NB4 (cell line): Measurements from ENCODE around the gene GSTP1.

Source experiments
- DNase-seq: peaks from one replicate; pipeline ENCODE4 v3.0.0; 2010; ENCODE audit warnings: low read depth
- H3K4me3 ChIP-seq: one replicate; pipeline ENCODE4 v1.5.1; 2011; ENCODE audit warnings: mild to moderate bottlenecking, low read depth, low read length, moderate library complexity
- MYC ChIP-seq: IDR thresholded peaks from 2 replicates; pipeline ENCODE4 v1.6.1; 2011; ENCODE audit warnings: low read depth, low read length
- POLR2A ChIP-seq: IDR thresholded peaks from 2 replicates; pipeline ENCODE4 v1.6.1; 2011; ENCODE audit warnings: mild to moderate bottlenecking; ENCODE audit not compliant: insufficient read length; ENCODE audit errors: extremely low read depth
- TF ChIP-seq, protein P1 (sequence below): IDR thresholded peaks from 2 replicates; pipeline ENCODE4 v1.6.1; 2011; ENCODE audit warnings: low read depth, low read length
- TF ChIP-seq, protein P2 (sequence below): IDR thresholded peaks from one replicate; pipeline ENCODE4 v1.5.1; 2012; ENCODE audit warnings: low read depth, low read length

Gene GSTP1

DNA sequence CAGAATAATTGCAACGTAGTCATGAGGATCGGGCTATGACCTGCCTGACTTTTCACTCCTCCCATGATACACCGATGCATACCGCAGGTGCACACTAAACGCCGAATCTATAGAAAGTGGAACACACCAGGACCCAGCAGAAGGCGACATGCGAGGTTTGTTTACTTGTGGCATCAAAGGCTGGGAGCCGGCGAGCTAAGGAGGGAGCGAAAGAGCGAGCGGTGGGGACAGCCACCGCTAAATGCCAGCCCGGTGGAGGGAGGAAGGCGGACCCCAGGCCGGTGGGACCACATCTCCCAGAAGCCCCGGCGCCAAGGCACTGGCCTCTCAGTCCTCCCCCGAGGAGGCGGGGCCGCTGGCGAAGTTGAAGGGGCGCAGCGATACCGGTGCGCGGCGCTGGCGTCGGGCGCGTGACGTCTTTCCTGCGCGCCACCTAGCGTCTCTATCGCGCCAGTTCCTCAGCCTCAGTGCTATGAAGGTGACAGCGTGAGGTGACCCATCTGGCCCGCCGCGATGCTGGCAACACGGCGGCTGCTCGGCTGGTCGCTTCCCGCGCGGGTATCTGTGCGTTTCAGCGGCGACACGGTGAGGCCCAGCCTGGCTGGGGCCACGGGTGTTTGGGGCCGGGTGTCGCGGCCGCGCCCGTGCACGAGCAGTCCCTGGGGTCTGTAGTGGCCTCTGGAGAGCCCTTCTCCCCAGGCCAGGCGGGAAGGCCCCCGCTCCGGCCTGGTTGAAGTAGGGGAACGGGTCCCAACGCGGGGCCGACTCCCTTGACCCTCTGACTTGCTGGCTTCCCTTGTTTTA lies 23.1 kb downstream of the GSTP1 start, which contains the start of gene NDUFV1:
TSS of gene NDUFV1 (plus strand) at position 445 of the 804 bp plus-strand sequence. CDS start at position 514, 69 bp downstream.
- TF ChIP-seq MYC (peak; percentile 71), POLR2A (peak; percentile 86)
- TF ChIP-seq, protein P1, sequence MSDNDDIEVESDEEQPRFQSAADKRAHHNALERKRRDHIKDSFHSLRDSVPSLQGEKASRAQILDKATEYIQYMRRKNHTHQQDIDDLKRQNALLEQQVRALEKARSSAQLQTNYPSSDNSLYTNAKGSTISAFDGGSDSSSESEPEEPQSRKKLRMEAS: peak; percentile 80
- TF ChIP-seq, protein P2, sequence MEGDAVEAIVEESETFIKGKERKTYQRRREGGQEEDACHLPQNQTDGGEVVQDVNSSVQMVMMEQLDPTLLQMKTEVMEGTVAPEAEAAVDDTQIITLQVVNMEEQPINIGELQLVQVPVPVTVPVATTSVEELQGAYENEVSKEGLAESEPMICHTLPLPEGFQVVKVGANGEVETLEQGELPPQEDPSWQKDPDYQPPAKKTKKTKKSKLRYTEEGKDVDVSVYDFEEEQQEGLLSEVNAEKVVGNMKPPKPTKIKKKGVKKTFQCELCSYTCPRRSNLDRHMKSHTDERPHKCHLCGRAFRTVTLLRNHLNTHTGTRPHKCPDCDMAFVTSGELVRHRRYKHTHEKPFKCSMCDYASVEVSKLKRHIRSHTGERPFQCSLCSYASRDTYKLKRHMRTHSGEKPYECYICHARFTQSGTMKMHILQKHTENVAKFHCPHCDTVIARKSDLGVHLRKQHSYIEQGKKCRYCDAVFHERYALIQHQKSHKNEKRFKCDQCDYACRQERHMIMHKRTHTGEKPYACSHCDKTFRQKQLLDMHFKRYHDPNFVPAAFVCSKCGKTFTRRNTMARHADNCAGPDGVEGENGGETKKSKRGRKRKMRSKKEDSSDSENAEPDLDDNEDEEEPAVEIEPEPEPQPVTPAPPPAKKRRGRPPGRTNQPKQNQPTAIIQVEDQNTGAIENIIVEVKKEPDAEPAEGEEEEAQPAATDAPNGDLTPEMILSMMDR: peak; percentile 31
- peak within 1 kb of the TSS; percentile 92 for H3K4me3 ChIP-seq
- peak; percentile 97 for DNase-seq

DNA sequence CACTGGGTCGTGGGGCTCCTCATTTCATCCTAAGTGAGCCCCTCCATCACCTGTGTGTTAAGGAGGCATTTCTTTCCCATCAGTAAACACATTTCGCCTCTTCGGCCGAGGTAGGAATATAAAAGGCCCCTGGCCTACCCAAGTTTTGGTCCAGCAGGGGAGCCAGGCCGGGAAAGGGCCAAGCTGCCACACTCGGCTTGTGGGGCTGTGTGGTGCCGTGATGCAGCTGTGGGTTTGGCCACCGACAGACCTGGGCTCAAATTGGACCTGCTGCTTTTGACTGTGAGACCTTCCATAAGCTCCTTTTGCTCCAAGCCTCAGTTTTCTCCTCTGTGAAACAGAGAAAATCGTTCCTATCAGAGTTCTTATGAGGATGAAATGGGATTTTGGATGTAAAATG lies 23.9 kb downstream of the GSTP1 start:
- no peak for DNase-seq
- TF ChIP-seq MYC: no peak
- TF ChIP-seq, protein P1: no peak
- TF ChIP-seq, protein P2: no peak
- no peak for TF ChIP-seq POLR2A
- H3K4me3 ChIP-seq: peak overlapping the region; percentile 92

DNA sequence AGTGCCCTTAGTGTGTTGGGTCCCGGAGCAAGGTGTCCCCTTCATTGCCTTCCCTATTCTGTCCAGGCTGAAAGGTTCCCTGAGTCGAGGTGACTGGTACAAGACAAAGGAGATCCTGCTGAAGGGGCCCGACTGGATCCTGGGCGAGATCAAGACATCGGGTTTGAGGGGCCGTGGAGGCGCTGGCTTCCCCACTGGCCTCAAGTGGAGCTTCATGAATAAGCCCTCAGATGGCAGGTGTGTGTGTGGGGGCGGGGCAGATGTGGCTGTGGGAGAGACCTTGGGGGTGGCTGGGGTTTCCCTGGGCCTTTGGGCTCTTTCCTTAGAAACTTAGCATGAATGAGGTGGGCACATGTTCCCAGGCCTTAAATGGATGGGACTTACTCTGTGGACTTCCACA lies 24.9 kb downstream of the GSTP1 start:
- DNase-seq: no peak
- TF ChIP-seq, protein P1: no peak
- TF ChIP-seq POLR2A (no peak), MYC (no peak)
- TF ChIP-seq, protein P2: no peak
- H3K4me3 ChIP-seq: no peak overlapping the region

DNA sequence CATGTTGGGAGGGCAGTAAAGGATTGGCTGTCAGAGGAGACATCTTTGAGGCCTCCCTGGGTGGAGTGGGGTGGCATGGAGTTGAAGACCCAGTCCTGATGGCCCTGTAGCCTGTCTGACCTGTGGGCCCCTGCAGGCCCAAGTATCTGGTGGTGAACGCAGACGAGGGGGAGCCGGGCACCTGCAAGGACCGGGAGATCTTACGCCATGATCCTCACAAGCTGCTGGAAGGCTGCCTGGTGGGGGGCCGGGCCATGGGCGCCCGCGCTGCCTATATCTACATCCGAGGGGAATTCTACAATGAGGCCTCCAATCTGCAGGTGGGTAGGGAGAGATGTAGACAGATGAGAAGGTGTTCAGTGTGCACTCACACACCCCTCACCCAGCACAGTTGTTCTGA lies 25.7 kb downstream of the GSTP1 start:
- H3K4me3 ChIP-seq: no peak overlapping the region
- TF ChIP-seq, protein P1: no peak
- TF ChIP-seq POLR2A (no peak), MYC (no peak)
- TF ChIP-seq, protein P2: no peak
- no peak for DNase-seq

DNA sequence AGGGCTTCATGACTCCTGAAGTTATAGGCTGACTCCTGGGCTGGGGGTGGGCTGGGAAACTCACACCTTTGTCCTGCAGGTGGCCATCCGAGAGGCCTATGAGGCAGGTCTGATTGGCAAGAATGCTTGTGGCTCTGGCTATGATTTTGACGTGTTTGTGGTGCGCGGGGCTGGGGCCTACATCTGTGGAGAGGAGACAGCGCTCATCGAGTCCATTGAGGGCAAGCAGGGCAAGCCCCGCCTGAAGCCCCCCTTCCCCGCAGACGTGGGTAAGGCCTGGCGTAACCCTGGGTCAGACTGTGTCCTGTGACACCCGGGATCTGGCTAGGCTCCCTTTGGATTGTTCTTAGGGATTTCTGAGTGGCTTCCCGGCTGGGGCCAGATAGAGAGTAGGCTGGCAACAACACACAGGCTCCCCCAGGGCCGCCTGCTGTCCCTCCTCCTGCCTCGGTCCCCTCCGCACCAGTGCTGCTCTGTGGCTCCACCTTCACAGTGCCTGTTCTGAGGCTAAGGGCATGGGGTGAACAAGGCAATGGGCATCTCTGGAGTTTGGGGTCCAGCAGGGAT lies 26.8 kb downstream of the GSTP1 start:
- TF ChIP-seq, protein P1: no peak
- no peak for TF ChIP-seq MYC
- TF ChIP-seq, protein P2: no peak
- TF ChIP-seq POLR2A: no peak
- no peak for DNase-seq
- H3K4me3 ChIP-seq: no peak overlapping the region
